ENCODE results near the gene TCF4.

GRCh38 chr18:55534547-55534946 lies 53.4 kb downstream of the TCF4 start:
- TF ChIP-seq POLR2A (IDR thresholded peaks at IDR 0.05), result no peak
- TF ChIP-seq CTCF (IDR thresholded peaks at IDR 0.05 in 8 of 11, conservative IDR thresholded peaks at IDR 0.05 in 3 of 11), result no peak
- TF ChIP-seq POLR2AphosphoS5 (IDR thresholded peaks at IDR 0.05), result no peak

Data from spleen (tissue), 7 donors.